Osteocyte (in vitro differentiated cells): ENCODE data around the gene ADGRB2. TPM values are rescaled to one million over a fixed set of nuclear protein-coding genes. Genes with fewer than 3 reads are reported as not detected.

Experiments
- DNase-seq: peaks from one replicate; pipeline ENCODE4 v3.0.0; 2021; ENCODE audit warnings: mixed read lengths; ENCODE audit not compliant: unreplicated experiment; ENCODE audit errors: extremely low spot score
- H3K27ac Mint-ChIP-seq: one replicate; pipeline ENCODE4 v1.8.0; 2021; ENCODE audit warnings: mild to moderate bottlenecking, mixed read lengths; ENCODE audit not compliant: unreplicated experiment
- H3K27me3 Mint-ChIP-seq: one replicate; pipeline ENCODE4 v1.8.0; 2021; ENCODE audit warnings: mixed read lengths; ENCODE audit not compliant: unreplicated experiment
- H3K36me3 Mint-ChIP-seq: one replicate; pipeline ENCODE4 v1.8.0; 2021; ENCODE audit warnings: mixed read lengths; ENCODE audit not compliant: unreplicated experiment
- H3K4me1 Mint-ChIP-seq: one replicate; pipeline ENCODE4 v1.8.0; 2021; ENCODE audit warnings: mixed read lengths; ENCODE audit not compliant: unreplicated experiment
- H3K4me3 Mint-ChIP-seq: one replicate; pipeline ENCODE4 v1.8.0; 2021; ENCODE audit warnings: mild to moderate bottlenecking, moderate library complexity, mixed read lengths; ENCODE audit not compliant: unreplicated experiment
- H3K9me3 Mint-ChIP-seq: one replicate; pipeline ENCODE4 v1.8.0; 2021; ENCODE audit warnings: mixed read lengths; ENCODE audit not compliant: unreplicated experiment
- total RNA-seq: library from RNA; stranded (reverse); gene quantifications from 2 replicates; pipeline ENCODE4 v1.2.1, GENCODE V29; 2021
- TF ChIP-seq, protein P1 (sequence below): fragments of 200-600 bp; sonication (generic); IDR thresholded peaks from 2 replicates; pipeline ENCODE4 v1.5.0; 2021; ENCODE audit warnings: antibody characterized with exemption, mild to moderate bottlenecking, moderate library complexity

Gene ADGRB2
- total RNA-seq, 1 donor from 2014 or later: 8.2 TPM

DNA sequence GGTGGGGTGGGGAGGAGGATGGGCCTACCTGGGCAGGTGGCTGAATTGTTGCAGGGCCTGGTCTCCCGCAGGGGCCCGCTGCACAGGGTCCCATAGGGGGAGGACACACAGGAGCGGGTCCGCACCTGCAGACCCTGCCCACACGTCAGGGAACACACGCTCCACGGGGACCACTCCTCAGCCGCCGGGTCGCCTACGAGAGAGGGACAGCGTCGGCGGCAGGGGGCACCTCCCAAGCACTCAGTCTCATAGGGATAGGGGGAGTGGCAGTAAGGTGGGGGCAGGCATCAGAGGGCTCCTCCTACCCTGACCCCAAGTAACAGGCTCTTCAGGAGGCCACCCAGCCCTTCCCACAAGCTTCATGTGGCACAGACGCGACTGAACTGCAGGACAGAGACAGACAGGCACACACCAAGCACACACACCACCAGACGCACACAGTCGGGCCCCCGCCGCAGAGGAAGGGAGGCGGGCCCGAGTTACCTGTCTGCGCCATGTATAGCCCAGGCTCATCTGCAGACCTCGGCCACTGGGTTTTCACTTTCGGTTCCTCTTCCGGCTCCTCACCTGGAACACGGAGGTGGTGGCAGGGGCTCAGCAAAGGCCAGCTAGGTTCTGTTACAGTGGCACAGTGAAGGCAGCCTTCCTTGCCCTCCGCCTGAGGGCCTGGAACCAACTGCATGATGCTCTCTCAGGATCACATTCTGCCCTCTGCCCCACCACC, 19.8 kb downstream of the ADGRB2 start:
- Mint-ChIP-seq H3K27ac (no peak overlapping the region), H3K4me3 (no peak overlapping the region), H3K9me3 (no peaks in the 10 kb centered on the region), H3K27me3 (no peaks in the 10 kb centered on the region), H3K4me1 (peaks cover 13% of the 10 kb centered on the region), H3K36me3 (peaks cover 1% of the 10 kb centered on the region)
- TF ChIP-seq, protein P1, sequence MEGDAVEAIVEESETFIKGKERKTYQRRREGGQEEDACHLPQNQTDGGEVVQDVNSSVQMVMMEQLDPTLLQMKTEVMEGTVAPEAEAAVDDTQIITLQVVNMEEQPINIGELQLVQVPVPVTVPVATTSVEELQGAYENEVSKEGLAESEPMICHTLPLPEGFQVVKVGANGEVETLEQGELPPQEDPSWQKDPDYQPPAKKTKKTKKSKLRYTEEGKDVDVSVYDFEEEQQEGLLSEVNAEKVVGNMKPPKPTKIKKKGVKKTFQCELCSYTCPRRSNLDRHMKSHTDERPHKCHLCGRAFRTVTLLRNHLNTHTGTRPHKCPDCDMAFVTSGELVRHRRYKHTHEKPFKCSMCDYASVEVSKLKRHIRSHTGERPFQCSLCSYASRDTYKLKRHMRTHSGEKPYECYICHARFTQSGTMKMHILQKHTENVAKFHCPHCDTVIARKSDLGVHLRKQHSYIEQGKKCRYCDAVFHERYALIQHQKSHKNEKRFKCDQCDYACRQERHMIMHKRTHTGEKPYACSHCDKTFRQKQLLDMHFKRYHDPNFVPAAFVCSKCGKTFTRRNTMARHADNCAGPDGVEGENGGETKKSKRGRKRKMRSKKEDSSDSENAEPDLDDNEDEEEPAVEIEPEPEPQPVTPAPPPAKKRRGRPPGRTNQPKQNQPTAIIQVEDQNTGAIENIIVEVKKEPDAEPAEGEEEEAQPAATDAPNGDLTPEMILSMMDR: no peak
- no peak for DNase-seq

DNA sequence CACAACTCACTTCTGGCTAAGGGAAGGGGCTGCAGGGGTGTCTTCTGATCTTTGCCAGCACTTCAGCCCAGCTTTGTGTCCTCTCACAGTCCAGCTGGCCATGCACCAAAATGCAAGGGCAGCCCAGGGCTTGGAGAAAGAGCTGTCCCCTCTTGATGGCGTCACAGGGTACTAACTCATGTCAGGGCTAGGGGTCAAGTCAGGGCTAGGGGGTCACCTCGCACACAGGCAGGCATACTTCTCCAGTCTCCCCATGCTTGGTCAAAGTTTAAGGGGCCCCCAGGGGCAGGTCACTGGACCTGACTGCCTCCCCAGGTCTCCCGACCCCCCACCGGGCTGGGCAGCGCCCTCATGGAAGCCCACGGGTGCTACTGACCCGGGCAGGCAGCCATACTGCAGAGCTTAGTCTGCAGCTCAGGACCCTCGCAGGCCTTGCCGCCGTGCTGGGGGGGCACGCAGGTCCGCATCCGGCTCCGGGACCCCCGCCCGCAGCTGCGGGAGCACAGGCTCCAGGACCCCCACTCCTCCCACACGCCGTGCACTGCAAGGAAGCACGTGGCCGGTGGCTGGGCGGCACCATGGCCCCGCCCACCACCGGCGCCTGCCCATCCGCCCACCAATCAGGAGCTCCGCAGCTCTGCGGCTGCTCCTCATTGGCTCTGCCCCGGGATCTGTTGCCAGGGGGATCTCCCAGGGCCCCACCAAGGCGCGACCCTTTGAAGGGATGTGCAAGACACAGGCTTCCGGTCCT, 21.5 kb downstream of the ADGRB2 start:
- Mint-ChIP-seq H3K36me3 (no peaks in the 10 kb centered on the region), H3K9me3 (no peaks in the 10 kb centered on the region), H3K27ac (no peak overlapping the region), H3K27me3 (no peaks in the 10 kb centered on the region), H3K4me3 (no peak overlapping the region), H3K4me1 (peaks cover 13% of the 10 kb centered on the region)
- TF ChIP-seq, protein P1: no peak
- no peak for DNase-seq

DNA sequence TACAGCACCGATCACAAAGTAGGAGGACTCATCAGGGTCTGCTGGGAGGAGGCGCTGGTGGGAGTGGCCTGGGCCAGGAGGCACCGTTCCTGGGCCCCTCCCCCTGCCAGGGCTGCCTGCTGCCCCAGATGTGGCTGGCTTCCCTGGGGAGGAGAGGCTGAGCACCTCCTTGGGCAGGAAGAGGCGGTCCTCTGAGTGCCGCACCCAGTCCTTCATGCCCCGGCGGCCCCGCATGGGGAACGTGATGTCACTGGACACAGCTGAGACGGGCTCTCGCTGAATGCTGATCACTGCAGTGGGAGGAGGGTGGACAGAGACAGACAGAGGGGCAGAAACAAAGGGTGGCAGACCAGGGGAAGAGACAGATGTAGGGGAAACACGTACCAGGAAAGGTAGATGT, 24.8 kb downstream of the ADGRB2 start:
- TF ChIP-seq, protein P1: no peak
- Mint-ChIP-seq H3K36me3 (no peaks in the 10 kb centered on the region), H3K9me3 (no peaks in the 10 kb centered on the region), H3K27me3 (no peaks in the 10 kb centered on the region), H3K27ac (no peak overlapping the region), H3K4me1 (no peaks in the 10 kb centered on the region), H3K4me3 (no peak overlapping the region)
- no peak for DNase-seq

DNA sequence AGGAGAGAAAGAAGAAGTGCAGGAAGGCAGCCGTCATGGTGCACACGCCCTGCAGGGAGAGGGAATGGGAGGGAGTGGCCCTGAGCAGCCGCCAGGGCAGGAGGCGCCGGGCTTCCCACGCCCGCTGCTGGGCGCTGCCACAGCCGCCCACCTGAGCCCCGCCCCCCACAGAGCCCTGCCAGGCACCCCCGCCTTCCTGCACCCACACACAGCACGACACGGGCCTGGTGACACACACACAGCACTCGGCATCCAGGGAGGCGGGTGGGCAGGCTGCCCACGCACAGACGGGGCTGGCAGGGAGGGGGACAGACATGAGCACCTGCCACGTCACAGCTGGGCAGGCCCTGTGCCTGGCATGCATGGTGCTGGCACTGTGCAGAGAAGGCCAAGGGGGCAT, 27.5 kb downstream of the ADGRB2 start:
- TF ChIP-seq, protein P1: no peak
- Mint-ChIP-seq H3K9me3 (no peaks in the 10 kb centered on the region), H3K27me3 (no peaks in the 10 kb centered on the region), H3K4me3 (no peak overlapping the region), H3K4me1 (no peaks in the 10 kb centered on the region), H3K27ac (no peak overlapping the region), H3K36me3 (no peaks in the 10 kb centered on the region)
- no peak for DNase-seq

DNA sequence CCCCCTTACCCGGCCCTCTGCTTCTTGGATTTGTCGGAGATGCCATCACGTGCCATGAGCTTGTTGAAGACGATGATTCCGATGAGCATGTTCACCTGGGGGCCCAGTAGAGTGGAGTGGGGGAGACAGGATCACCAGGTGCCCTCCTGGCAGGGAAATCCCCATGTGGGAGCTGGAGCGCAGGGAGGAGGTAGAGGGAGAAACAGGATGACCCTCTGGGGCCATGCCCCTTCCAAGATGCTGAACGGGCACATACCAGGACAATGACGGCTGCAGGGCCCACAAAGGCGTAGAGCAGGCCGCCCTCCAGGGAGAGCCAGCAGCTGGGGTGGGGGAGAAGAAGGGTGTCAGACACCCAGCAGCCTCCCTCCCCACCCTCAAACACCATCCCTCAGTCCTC, 28.6 kb downstream of the ADGRB2 start:
- H3K9me3 Mint-ChIP-seq: no peaks in the 10 kb centered on the region
- H3K27me3 Mint-ChIP-seq: no peaks in the 10 kb centered on the region
- TF ChIP-seq, protein P1: no peak
- DNase-seq: no peak
- H3K36me3 Mint-ChIP-seq: no peaks in the 10 kb centered on the region
- H3K4me3 Mint-ChIP-seq: no peak overlapping the region
- H3K4me1 Mint-ChIP-seq: no peaks in the 10 kb centered on the region
- H3K27ac Mint-ChIP-seq: no peak overlapping the region
